OCI-LY3 (cell line): ENCODE results near the gene TCERG1L.

Experiments used
- H2AFZ ChIP-seq: fragments of 200-600, 300-600 bp; shearing (Covaris generic); 2 replicates; pipeline ENCODE4 v1.6.0; 2014; ENCODE audit warnings: antibody characterized with exemption, low read depth, low read length
- H3K27ac ChIP-seq: fragments of 200-600, 300-600 bp; sonication (generic); 2 replicates; pipeline ENCODE4 v1.5.1; 2014; ENCODE audit warnings: mild to moderate bottlenecking, low read length, moderate library complexity, mixed read lengths
- H3K27me3 ChIP-seq: fragments of 200-600, 300-600 bp; sonication (generic); 2 replicates; pipeline ENCODE4 v1.6.1; 2014; ENCODE audit warnings: low read depth, low read length, mixed read lengths
- H3K36me3 ChIP-seq: fragments of 200-600, 300-600 bp; sonication (generic); replicated peaks from 2 replicates; pipeline ENCODE3; 2014; ENCODE audit warnings: low read depth, low read length, mixed read lengths
- H3K4me1 ChIP-seq: fragments of 300-600, 200-600 bp; sonication (generic); 2 replicates; pipeline ENCODE4 v1.6.1; 2014; ENCODE audit warnings: low read length, mixed read lengths
- H3K4me2 ChIP-seq: fragments of 200-600, 300-600 bp; sonication (generic); 2 replicates; pipeline ENCODE4 v1.6.1; 2014; ENCODE audit warnings: low read length, mixed read lengths
- H3K4me3 ChIP-seq: fragments of 300-600, 200-600 bp; sonication (generic); 2 replicates; pipeline ENCODE4 v1.5.1; 2014; ENCODE audit warnings: antibody characterized with exemption, mild to moderate bottlenecking, low read length, moderate library complexity
- H3K79me2 ChIP-seq: fragments of 300-600, 200-600 bp; shearing (Covaris generic); 2 replicates; pipeline ENCODE4 v1.6.1; 2014; ENCODE audit warnings: mild to moderate bottlenecking, low read length, mixed read lengths
- H3K9ac ChIP-seq: fragments of 300-600, 200-600 bp; shearing (Covaris generic); 2 replicates; pipeline ENCODE4 v1.6.0; 2014; ENCODE audit warnings: mild to moderate bottlenecking, low read length, moderate library complexity
- H3K9me3 ChIP-seq: fragments of 200-600, 300-600 bp; shearing (Covaris generic); 2 replicates; pipeline ENCODE4 v1.6.1; 2014; ENCODE audit warnings: low read length, mixed read lengths; ENCODE audit not compliant: insufficient read depth
- H4K20me1 ChIP-seq: fragments of 200-600, 300-600 bp; sonication (generic); 2 replicates; pipeline ENCODE4 v1.6.1; 2016; ENCODE audit warnings: low read length, mixed read lengths; ENCODE audit not compliant: insufficient read depth
- EZH2phosphoT487 ChIP-seq: fragments of 200-600 bp; shearing (Covaris generic); IDR thresholded peaks from 2 replicates; pipeline ENCODE4 v1.6.1; 2018; ENCODE audit warnings: antibody characterized with exemption, mixed run types, low read depth
- TF ChIP-seq, protein P1 (sequence below): fragments of 200-600, 300-600 bp; sonication (generic); IDR thresholded peaks from 2 replicates; pipeline ENCODE4 v1.5.1; 2014; ENCODE audit warnings: antibody characterized with exemption, low read length, low read depth

TCERG1L gene

DNA sequence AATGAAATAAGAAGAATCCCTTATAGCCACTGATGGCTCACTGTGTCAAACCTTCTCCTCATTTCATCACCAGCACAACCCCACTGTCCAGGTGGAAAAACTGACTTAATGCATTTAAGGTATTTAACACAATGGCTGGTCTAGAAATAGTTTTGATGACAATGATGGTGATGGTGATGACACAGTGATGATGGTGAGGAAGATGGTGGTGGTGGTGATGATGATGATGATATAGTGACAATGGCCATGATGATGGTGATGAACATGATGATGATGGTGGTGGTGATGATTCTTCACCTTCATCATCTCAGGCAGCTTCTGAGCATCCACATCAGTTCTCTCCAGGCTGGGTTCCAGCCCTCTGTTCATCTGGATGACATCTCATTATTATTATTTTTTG is 186.6 kb downstream of the TCERG1L start:
- Histone ChIP-seq H2AFZ (no peak overlapping the region), H3K4me2 (no peak overlapping the region), H3K9ac (no peak overlapping the region), H3K79me2 (no peaks in the 10 kb centered on the region), H3K27me3 (no peaks in the 10 kb centered on the region), H3K27ac (no peak overlapping the region), H3K36me3 (no peaks in the 10 kb centered on the region), H3K4me3 (no peak overlapping the region), H3K4me1 (no peaks in the 10 kb centered on the region), H4K20me1 (no peaks in the 10 kb centered on the region), H3K9me3 (no peaks in the 10 kb centered on the region)
- no peak for TF ChIP-seq EZH2phosphoT487
- TF ChIP-seq, protein P1, sequence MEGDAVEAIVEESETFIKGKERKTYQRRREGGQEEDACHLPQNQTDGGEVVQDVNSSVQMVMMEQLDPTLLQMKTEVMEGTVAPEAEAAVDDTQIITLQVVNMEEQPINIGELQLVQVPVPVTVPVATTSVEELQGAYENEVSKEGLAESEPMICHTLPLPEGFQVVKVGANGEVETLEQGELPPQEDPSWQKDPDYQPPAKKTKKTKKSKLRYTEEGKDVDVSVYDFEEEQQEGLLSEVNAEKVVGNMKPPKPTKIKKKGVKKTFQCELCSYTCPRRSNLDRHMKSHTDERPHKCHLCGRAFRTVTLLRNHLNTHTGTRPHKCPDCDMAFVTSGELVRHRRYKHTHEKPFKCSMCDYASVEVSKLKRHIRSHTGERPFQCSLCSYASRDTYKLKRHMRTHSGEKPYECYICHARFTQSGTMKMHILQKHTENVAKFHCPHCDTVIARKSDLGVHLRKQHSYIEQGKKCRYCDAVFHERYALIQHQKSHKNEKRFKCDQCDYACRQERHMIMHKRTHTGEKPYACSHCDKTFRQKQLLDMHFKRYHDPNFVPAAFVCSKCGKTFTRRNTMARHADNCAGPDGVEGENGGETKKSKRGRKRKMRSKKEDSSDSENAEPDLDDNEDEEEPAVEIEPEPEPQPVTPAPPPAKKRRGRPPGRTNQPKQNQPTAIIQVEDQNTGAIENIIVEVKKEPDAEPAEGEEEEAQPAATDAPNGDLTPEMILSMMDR: no peak

DNA sequence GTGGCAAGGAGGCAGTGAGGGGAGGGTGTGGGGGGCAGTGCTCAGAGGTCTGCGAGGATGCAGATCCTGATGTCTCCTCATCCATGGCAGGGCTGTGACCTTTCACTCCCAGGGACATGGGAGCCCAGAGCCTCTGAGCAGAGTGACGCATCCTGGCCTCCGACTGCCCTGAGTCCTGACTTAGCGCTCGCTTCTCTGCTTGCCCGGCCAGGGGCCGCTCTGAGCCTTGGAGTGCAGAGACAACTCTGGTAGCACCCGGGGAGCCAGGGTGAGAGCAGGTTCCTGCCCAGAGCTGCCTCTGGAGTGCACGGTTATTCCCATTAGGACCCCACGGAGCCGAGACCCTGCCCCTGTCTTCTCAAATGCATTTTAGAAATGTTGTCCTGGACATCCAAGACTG is 188.0 kb downstream of the TCERG1L start:
- Histone ChIP-seq H3K4me2 (no peak overlapping the region), H3K79me2 (no peaks in the 10 kb centered on the region), H3K27ac (no peak overlapping the region), H3K27me3 (no peaks in the 10 kb centered on the region), H3K9me3 (no peaks in the 10 kb centered on the region), H3K36me3 (no peaks in the 10 kb centered on the region), H3K4me3 (no peak overlapping the region), H2AFZ (no peak overlapping the region), H4K20me1 (no peaks in the 10 kb centered on the region), H3K9ac (no peak overlapping the region), H3K4me1 (no peaks in the 10 kb centered on the region)
- no peak for TF ChIP-seq EZH2phosphoT487
- TF ChIP-seq, protein P1: no peak

DNA sequence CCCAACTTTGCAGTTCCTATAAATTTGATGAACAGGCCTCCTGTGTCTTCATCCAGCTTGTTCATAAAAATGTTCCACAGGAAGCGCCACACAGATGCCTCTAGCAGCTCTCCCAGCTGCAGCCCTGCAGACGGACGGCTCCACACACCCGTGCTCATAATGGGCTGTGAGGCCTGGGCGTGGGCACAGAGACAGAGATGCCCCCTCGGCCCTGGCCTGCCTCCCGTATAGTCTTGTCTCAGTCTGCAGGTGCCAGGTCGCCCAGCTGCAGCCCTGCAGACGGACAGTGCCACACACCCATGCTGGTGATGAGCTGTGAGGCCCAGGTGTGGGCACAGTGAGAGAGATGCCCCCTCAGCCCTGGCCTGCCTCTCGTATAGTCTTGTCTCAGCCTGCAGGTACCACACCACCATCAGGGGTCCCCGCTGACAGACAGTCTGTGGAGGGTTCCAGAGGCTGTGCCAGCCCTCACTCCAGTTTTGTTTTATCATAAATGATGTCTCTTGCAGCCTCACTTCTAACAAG is 189.9 kb downstream of the TCERG1L start:
- no peak overlapping the region for H3K27ac ChIP-seq
- no peaks in the 10 kb centered on the region for H4K20me1 ChIP-seq
- no peaks in the 10 kb centered on the region for H3K36me3 ChIP-seq
- no peaks in the 10 kb centered on the region for H3K79me2 ChIP-seq
- H3K9ac ChIP-seq: no peak overlapping the region
- H2AFZ ChIP-seq: no peak overlapping the region
- H3K4me2 ChIP-seq: no peak overlapping the region
- H3K27me3 ChIP-seq: no peaks in the 10 kb centered on the region
- H3K4me1 ChIP-seq: no peaks in the 10 kb centered on the region
- TF ChIP-seq, protein P1: no peak
- TF ChIP-seq EZH2phosphoT487: no peak
- H3K4me3 ChIP-seq: no peak overlapping the region
- no peaks in the 10 kb centered on the region for H3K9me3 ChIP-seq

DNA sequence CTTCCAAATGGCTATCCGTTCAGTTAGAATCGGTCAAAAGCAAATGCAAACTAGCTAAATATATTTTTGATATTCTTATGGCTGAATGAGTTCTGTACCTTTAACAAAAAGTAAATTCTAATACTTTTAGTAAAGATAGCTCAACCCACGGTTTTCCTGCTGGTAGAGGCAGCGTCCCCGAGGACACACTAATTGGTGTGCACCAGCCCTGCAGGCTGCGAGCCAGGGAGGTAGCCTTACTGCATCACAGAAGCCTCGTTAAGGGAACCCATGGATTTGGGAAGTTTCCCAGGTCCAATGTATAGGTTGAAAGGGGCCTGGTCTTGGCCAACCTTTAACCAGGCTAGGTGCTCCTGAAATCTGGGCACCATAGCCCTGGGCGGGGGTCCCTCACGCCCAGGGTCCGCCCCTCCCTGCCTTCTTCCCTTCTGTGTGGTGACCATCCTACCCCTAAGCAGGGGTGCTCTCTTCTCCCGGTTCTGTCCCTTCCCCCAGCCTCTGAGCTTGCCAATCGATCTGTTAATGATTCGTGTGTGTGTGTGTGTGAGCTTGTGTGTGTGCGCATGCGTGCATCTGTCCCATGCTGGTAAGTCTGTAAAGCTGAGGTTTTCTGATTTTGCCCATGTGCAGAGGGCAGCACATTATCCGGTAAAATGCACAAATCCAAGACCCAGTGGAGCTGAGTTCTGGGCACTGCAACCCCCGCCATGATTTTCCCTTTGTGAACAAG is 191.7 kb downstream of the TCERG1L start:
- no peak for TF ChIP-seq EZH2phosphoT487
- TF ChIP-seq, protein P1: no peak
- H3K4me2 ChIP-seq: no peak overlapping the region
- H3K4me1 ChIP-seq: no peaks in the 10 kb centered on the region
- no peaks in the 10 kb centered on the region for H3K36me3 ChIP-seq
- no peaks in the 10 kb centered on the region for H3K27me3 ChIP-seq
- no peaks in the 10 kb centered on the region for H3K9me3 ChIP-seq
- H3K79me2 ChIP-seq: no peaks in the 10 kb centered on the region
- H4K20me1 ChIP-seq: no peaks in the 10 kb centered on the region
- H3K4me3 ChIP-seq: no peak overlapping the region
- no peak overlapping the region for H2AFZ ChIP-seq
- no peak overlapping the region for H3K27ac ChIP-seq
- H3K9ac ChIP-seq: no peak overlapping the region
